Measurements from ENCODE around the gene C17orf50.

The C17orf50 gene

DNA sequence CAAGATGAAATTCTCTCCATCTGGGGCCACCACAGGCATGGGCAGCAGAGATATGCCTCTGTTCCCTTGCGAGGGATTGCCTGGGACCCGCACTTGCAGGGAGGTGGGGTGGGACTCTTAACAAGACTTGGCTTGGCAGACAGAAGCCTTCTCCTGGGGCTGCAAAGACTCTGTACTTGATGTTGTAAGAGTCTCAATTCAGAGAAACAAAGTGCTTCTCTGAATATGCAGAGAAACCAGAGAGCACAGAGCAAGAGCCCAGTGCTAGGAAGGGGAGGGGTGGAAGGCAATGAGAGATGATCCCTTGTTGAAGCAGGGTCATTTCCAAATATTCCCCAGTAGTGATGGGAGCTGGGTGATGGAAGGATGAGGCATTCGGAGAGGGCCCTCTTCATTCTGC is 32.6 kb downstream of the C17orf50 start:
- no peaks in the 10 kb centered on the region for H3K9me3 ChIP-seq (ENCODE audit: low read length)
- H3K36me3 ChIP-seq (ENCODE audit: insufficient read depth, low read length), result no peaks in the 10 kb centered on the region
- peaks cover 32% of the 10 kb centered on the region for H3K4me1 ChIP-seq (ENCODE audit: insufficient read depth, low read length)
- no peak overlapping the region for H3K9ac ChIP-seq (ENCODE audit: low read length)
- H3K27me3 ChIP-seq (ENCODE audit: control insufficient read depth in 1 of 2, insufficient read depth in 2 of 2, low read length in 2 of 2), result peaks cover 0 to 5% of the 10 kb centered on the region in 2 donors
- H3K4me3 ChIP-seq (ENCODE audit: low read depth in 1 of 2, low read length in 2 of 2), result no peak overlapping the region
- peak overlapping the region; percentile 53 for H3K27ac ChIP-seq (ENCODE audit: low read depth, low read length)

- no peak within 1 kb of the TSS for H3K9ac ChIP-seq (ENCODE audit: low read length)
- no peaks in the 10 kb centered on the region for H3K36me3 ChIP-seq (ENCODE audit: insufficient read depth, low read length)
- peaks cover 28% of the 10 kb centered on the region for H3K4me1 ChIP-seq (ENCODE audit: insufficient read depth, low read length)
- H3K27me3 ChIP-seq (ENCODE audit: control insufficient read depth in 1 of 2, insufficient read depth in 2 of 2, low read length in 2 of 2), result peaks cover 0 to 5% of the 10 kb centered on the region in 2 donors
- H3K4me3 ChIP-seq (ENCODE audit: low read depth in 1 of 2, low read length in 2 of 2), result peak within 1 kb of the TSS; percentile 45 to 65
- H3K27ac ChIP-seq (ENCODE audit: low read depth, low read length), result peak within 1 kb of the TSS; percentile 65
- no peaks in the 10 kb centered on the region for H3K9me3 ChIP-seq (ENCODE audit: low read length)
Observed at GRCh38 chr17:35795007-35795870, 34.6 kb downstream of the C17orf50 start, which contains the start of gene MMP28. TSS of gene MMP28 (minus strand) at chr17:35795641. CDS start at chr17:35795377, 264 bp downstream.

GRCh38 chr17:35795871-35796265 is 35.2 kb downstream of the C17orf50 start:
- peak overlapping the region; percentile 65 for H3K27ac ChIP-seq (ENCODE audit: low read depth, low read length)
- H3K36me3 ChIP-seq (ENCODE audit: insufficient read depth, low read length), result no peaks in the 10 kb centered on the region
- peak overlapping the region; percentile 45 to 65 for H3K4me3 ChIP-seq (ENCODE audit: low read depth in 1 of 2, low read length in 2 of 2)
- H3K4me1 ChIP-seq (ENCODE audit: insufficient read depth, low read length), result peaks cover 35% of the 10 kb centered on the region
- no peaks in the 10 kb centered on the region for H3K9me3 ChIP-seq (ENCODE audit: low read length)
- H3K9ac ChIP-seq (ENCODE audit: low read length), result no peak overlapping the region
- H3K27me3 ChIP-seq (ENCODE audit: control insufficient read depth in 1 of 2, insufficient read depth in 2 of 2, low read length in 2 of 2), result peaks cover 0 to 5% of the 10 kb centered on the region in 2 donors

DNA sequence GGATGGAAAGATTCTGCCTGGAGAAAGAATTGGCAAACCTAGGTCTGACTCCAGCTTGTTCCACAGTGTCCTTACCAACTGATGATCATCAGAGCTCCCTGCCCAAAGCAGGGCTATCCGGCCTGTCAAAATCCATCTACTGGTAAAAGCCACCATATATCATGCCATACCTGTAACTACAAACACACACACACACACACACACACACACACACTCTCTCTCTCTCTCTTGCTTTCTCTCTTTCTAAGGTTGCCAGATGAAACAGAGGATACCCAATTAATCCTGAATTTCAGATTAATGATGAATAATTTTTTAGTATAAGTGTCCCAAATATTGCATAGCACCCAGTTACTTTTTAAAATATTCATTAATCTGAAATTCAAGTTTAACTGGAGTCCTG is 36.3 kb downstream of the C17orf50 start:
- Histone ChIP-seq H3K36me3 (ENCODE audit: insufficient read depth, low read length) (no peaks in the 10 kb centered on the region), H3K9me3 (ENCODE audit: low read length) (no peaks in the 10 kb centered on the region), H3K4me3 (ENCODE audit: low read depth in 1 of 2, low read length in 2 of 2) (no peak overlapping the region), H3K4me1 (ENCODE audit: insufficient read depth, low read length) (peaks cover 44% of the 10 kb centered on the region), H3K27ac (ENCODE audit: low read depth, low read length) (no peak overlapping the region), H3K9ac (ENCODE audit: low read length) (no peak overlapping the region), H3K27me3 (ENCODE audit: control insufficient read depth in 1 of 2, insufficient read depth in 2 of 2, low read length in 2 of 2) (peaks cover 0 to 5% of the 10 kb centered on the region in 2 donors)

DNA sequence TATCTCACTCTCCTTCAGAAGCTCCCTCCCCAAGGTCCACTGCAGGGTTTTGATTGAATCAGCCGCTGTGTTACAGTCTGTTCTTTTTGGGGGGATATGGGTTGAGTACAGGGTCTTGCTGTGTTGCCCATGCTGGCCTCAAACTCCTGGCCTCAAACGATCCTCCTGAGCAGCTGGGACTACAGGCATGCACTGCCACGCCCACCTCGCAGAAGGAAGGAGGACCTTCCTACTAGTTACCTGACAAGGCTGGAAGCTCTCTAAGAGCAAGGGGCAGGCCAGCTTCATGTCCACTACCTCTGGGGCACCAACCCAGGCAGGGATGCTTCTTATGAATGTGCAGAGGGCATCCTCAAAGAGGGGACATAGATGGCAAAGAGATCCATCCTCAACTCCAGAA is 36.7 kb downstream of the C17orf50 start:
- no peak overlapping the region for H3K27ac ChIP-seq (ENCODE audit: low read depth, low read length)
- no peaks in the 10 kb centered on the region for H3K9me3 ChIP-seq (ENCODE audit: low read length)
- H3K4me1 ChIP-seq (ENCODE audit: insufficient read depth, low read length), result peaks cover 44% of the 10 kb centered on the region
- H3K9ac ChIP-seq (ENCODE audit: low read length), result no peak overlapping the region
- peaks cover 0 to 5% of the 10 kb centered on the region in 2 donors for H3K27me3 ChIP-seq (ENCODE audit: control insufficient read depth in 1 of 2, insufficient read depth in 2 of 2, low read length in 2 of 2)
- H3K36me3 ChIP-seq (ENCODE audit: insufficient read depth, low read length), result no peaks in the 10 kb centered on the region
- H3K4me3 ChIP-seq (ENCODE audit: low read depth in 1 of 2, low read length in 2 of 2), result no peak overlapping the region

DNA sequence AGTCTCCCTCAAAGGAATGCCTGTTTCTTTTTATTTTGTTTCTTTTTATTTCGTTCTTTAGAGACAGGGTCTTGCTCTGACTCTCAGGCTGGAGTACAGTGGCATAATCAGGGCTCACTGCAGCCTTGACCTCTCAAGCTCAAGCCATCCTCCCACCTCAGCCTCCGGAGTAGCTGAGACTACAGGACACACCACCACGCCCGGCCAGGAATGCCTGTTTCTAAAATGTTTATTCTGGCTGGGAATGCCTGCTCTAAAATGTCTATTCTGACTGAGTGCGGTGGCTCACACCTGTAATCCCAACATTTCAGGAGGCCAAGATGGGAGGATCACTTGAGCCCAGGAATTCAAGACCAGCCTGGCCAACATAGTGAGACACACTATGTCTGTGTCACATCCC is 37.2 kb downstream of the C17orf50 start:
- Histone ChIP-seq H3K27me3 (ENCODE audit: control insufficient read depth in 1 of 2, insufficient read depth in 2 of 2, low read length in 2 of 2) (peaks cover 0 to 5% of the 10 kb centered on the region in 2 donors), H3K9me3 (ENCODE audit: low read length) (no peaks in the 10 kb centered on the region), H3K4me1 (ENCODE audit: insufficient read depth, low read length) (peaks cover 39% of the 10 kb centered on the region)

GRCh38 chr17:35799942-35800341 is 39.3 kb downstream of the C17orf50 start:
- Histone ChIP-seq H3K9ac (ENCODE audit: low read length) (no peak overlapping the region), H3K27ac (ENCODE audit: low read depth, low read length) (peak overlapping the region; percentile 70), H3K27me3 (ENCODE audit: control insufficient read depth in 1 of 2, insufficient read depth in 2 of 2, low read length in 2 of 2) (peaks cover 0 to 5% of the 10 kb centered on the region in 2 donors), H3K4me1 (ENCODE audit: insufficient read depth, low read length) (peaks cover 33% of the 10 kb centered on the region), H3K4me3 (ENCODE audit: low read depth in 1 of 2, low read length in 2 of 2) (no peak overlapping the region), H3K9me3 (ENCODE audit: low read length) (no peaks in the 10 kb centered on the region), H3K36me3 (ENCODE audit: insufficient read depth, low read length) (no peaks in the 10 kb centered on the region)

More for the DNA sequence above, 37.2 kb downstream of the C17orf50 start:
- H3K27ac ChIP-seq (ENCODE audit: low read depth, low read length), result no peak overlapping the region
- no peak overlapping the region for H3K9ac ChIP-seq (ENCODE audit: low read length)
- no peak overlapping the region for H3K4me3 ChIP-seq (ENCODE audit: low read depth in 1 of 2, low read length in 2 of 2)
- no peaks in the 10 kb centered on the region for H3K36me3 ChIP-seq (ENCODE audit: insufficient read depth, low read length)

- Histone ChIP-seq H3K27me3 (ENCODE audit: control insufficient read depth in 1 of 2, insufficient read depth in 2 of 2, low read length in 2 of 2) (no peaks in the 10 kb centered on the region), H3K4me1 (ENCODE audit: insufficient read depth, low read length) (peaks cover 28% of the 10 kb centered on the region), H3K9ac (ENCODE audit: low read length) (no peak overlapping the region), H3K36me3 (ENCODE audit: insufficient read depth, low read length) (no peaks in the 10 kb centered on the region), H3K27ac (ENCODE audit: low read depth, low read length) (peak overlapping the region; percentile 76), H3K4me3 (ENCODE audit: low read depth in 1 of 2, low read length in 2 of 2) (no peak overlapping the region), H3K9me3 (ENCODE audit: low read length) (no peaks in the 10 kb centered on the region)
Observed at GRCh38 chr17:35801583-35802224, 41.0 kb downstream of the C17orf50 start.

DNA sequence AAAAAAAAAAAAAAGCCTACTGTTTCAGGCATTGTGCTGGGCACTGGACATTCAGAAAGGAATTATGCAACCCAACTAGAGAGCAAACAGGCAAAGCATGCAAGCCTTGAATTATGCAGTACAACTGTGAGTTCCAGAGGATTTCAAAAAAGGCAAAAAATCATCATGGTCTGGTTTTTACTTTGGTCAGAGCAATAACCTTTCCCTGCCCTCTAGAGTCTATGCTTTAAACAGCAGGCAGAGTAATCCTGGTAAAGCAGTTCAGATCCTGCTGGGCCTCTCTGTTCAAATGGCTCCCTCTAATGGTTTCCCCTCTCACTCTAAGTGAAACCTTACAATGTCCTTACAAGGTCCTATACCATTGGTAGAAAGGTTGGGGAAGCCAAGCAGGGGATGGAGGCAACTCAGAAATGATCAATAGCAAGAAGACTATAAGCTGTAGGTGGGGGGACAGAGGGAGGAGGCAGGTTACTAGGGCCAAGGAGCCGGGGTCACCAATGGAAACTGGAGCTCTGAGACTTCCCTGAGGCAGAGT is 44.0 kb downstream of the C17orf50 start:
- H3K4me3 ChIP-seq (ENCODE audit: low read depth in 1 of 2, low read length in 2 of 2), result no peak overlapping the region
- no peaks in the 10 kb centered on the region for H3K36me3 ChIP-seq (ENCODE audit: insufficient read depth, low read length)
- no peaks in the 10 kb centered on the region for H3K27me3 ChIP-seq (ENCODE audit: control insufficient read depth in 1 of 2, insufficient read depth in 2 of 2, low read length in 2 of 2)
- no peak overlapping the region for H3K27ac ChIP-seq (ENCODE audit: low read depth, low read length)
- H3K9ac ChIP-seq (ENCODE audit: low read length), result no peak overlapping the region
- H3K9me3 ChIP-seq (ENCODE audit: low read length), result no peaks in the 10 kb centered on the region
- peaks cover 30% of the 10 kb centered on the region for H3K4me1 ChIP-seq (ENCODE audit: insufficient read depth, low read length)

GRCh38 chr17:35807371-35808144 is 46.9 kb downstream of the C17orf50 start:
- Histone ChIP-seq H3K9me3 (ENCODE audit: low read length) (no peaks in the 10 kb centered on the region), H3K27ac (ENCODE audit: low read depth, low read length) (no peak overlapping the region), H3K9ac (ENCODE audit: low read length) (no peak overlapping the region), H3K4me1 (ENCODE audit: insufficient read depth, low read length) (peaks cover 30% of the 10 kb centered on the region), H3K4me3 (ENCODE audit: low read depth in 1 of 2, low read length in 2 of 2) (no peak overlapping the region), H3K27me3 (ENCODE audit: control insufficient read depth in 1 of 2, insufficient read depth in 2 of 2, low read length in 2 of 2) (no peaks in the 10 kb centered on the region), H3K36me3 (ENCODE audit: insufficient read depth, low read length) (no peaks in the 10 kb centered on the region)

All from muscle layer of colon (tissue), 2 donors.